Breast epithelium (tissue), 4 donors: ENCODE measurements around the gene SCARB1. TPM values are rescaled to one million over a fixed set of nuclear protein-coding genes. Genes with fewer than 3 reads are reported as not detected.
A peak's percentile ranks its signal among the peaks of the same experiment; 100 is the strongest.

ENCODE experiments used
- DNase-seq, 2 donors: peaks; one replicate each; pipeline ENCODE4 v3.0.0-alpha.2; 2019; ENCODE audit warnings: low spot score in 2 of 2
- H3K27ac ChIP-seq, 2 donors: fragments of 200-600 bp; sonication (generic) in 1 of 2; one replicate each; pipeline ENCODE4 v1.5.1; 2016 to 2019; ENCODE audit warnings: mild to moderate bottlenecking in 1 of 2
- H3K27me3 ChIP-seq, 2 donors: fragments of 200-600 bp; sonication (generic) in 1 of 2; one replicate each; pipeline versions ENCODE4 v1.5.1 to v1.6.0; 2017 to 2019; ENCODE audit warnings: control low read depth in 1 of 2, mild to moderate bottlenecking in 1 of 2
- H3K36me3 ChIP-seq: fragments of 200-600 bp; one replicate; pipeline ENCODE4 v1.5.1; 2019
- H3K4me1 ChIP-seq, 2 donors: fragments of 200-600 bp; sonication (generic); one replicate each; pipeline ENCODE4 v1.5.1; 2016 to 2019; ENCODE audit warnings: control low read depth in 1 of 2
- H3K4me3 ChIP-seq, 3 donors: fragments of 200-600 bp; sonication (generic); 1 replicate in 2 of 3; 2 replicates in 1 of 3; pipeline ENCODE4 v1.5.1; 2016 to 2019; ENCODE audit warnings: mild to moderate bottlenecking in 3 of 3, moderate library complexity in 2 of 3
- H3K9me3 ChIP-seq, 2 donors: fragments of 200-600 bp; sonication (generic) in 1 of 2; one replicate each; pipeline ENCODE4 v1.5.1; 2016 to 2019; ENCODE audit warnings: control low read depth in 1 of 2
- POLR2A ChIP-seq: fragments of 450-650 bp; IDR thresholded peaks from one replicate; pipeline ENCODE4 v1.6.1; 2016; ENCODE audit warnings: antibody characterized with exemption, mild to moderate bottlenecking, moderate library complexity
- POLR2AphosphoS5 ChIP-seq, 3 donors: sonication (generic); formaldehyde crosslinking; IDR thresholded peaks; one replicate each; pipeline ENCODE4 v1.6.1; 2017; ENCODE audit warnings: antibody characterized with exemption in 3 of 3
- intact Hi-C: fragments of 100-400 bp; cut with DNase I; formaldehyde crosslinking; loops from one replicate; pipeline ENCODE4 v1.15.1; 2023; ENCODE audit warnings: low total_unique reads
- total RNA-seq, 3 donors: library from RNA; depleted of rRNA; stranded (reverse); fragments of >200 nt; gene quantifications; one replicate each; pipeline ENCODE4 v1.1.0, GENCODE V29; 2016
- TF ChIP-seq, protein P1 (sequence below), 3 donors: fragments of 450-650 bp; IDR thresholded peaks; one replicate each; pipeline ENCODE4 v1.5.1; 2016 to 2017; ENCODE audit warnings: antibody characterized with exemption in 3 of 3, mild to moderate bottlenecking in 3 of 3, moderate library complexity in 3 of 3

Gene SCARB1
- total RNA-seq, 3 donors from 2014 or later, result 18.4 to 61.3 (median 20.2) TPM

DNA sequence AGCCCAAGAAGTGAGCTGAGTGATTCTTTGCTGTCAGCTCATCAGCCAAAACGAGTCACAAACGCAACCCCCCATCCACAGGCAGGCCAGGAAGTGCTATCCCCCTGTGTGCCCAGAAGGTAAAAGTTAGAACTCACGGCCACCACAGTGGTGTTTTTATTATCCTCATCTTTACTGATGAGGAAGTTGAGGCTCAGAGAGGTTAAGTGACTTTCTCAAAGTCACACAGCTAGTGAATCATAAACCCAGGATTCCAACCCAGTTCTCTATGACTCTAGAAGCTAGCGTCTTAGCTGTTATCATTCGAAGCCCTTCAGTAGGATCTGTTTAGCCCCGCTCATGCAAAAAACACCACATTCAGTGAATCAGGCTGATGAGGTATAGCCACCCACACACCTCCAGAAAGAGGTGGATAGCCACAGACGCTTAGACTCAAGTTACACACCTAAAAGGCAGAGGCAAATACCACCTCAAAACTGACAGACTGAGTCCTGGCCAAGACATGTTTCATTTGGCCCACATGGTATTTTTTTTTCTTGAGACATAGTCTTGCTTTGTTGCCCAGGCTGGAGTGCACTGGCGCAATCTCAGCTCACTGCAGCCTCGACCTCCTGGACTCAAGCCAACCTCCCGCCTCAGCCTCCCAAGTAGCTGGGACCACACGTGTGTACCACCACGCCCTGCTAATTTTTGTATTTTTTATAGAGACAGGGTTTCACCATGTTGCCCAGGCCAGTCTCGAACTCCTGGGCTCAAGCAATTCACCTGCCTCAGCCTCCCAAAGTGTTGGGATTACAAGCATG lies 100.7 kb downstream of the SCARB1 start:
- DNase-seq, result no peak
- Histone ChIP-seq H3K4me1 (peaks cover 9 to 24% of the 10 kb centered on the region in 2 donors), H3K36me3 (no peaks in the 10 kb centered on the region), H3K4me3 (no peak overlapping the region), H3K9me3 (peaks cover 0 to 7% of the 10 kb centered on the region in 2 donors), H3K27me3 (no peaks in the 10 kb centered on the region), H3K27ac (no peak overlapping the region)
- intact Hi-C loops, result no loop called here
- TF ChIP-seq POLR2AphosphoS5 (IDR thresholded peaks at IDR 0.05), result peak in 1 of 3 donors; percentile 36
- TF ChIP-seq, protein P1, sequence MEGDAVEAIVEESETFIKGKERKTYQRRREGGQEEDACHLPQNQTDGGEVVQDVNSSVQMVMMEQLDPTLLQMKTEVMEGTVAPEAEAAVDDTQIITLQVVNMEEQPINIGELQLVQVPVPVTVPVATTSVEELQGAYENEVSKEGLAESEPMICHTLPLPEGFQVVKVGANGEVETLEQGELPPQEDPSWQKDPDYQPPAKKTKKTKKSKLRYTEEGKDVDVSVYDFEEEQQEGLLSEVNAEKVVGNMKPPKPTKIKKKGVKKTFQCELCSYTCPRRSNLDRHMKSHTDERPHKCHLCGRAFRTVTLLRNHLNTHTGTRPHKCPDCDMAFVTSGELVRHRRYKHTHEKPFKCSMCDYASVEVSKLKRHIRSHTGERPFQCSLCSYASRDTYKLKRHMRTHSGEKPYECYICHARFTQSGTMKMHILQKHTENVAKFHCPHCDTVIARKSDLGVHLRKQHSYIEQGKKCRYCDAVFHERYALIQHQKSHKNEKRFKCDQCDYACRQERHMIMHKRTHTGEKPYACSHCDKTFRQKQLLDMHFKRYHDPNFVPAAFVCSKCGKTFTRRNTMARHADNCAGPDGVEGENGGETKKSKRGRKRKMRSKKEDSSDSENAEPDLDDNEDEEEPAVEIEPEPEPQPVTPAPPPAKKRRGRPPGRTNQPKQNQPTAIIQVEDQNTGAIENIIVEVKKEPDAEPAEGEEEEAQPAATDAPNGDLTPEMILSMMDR (IDR thresholded peaks at IDR 0.05), result no peak

DNA sequence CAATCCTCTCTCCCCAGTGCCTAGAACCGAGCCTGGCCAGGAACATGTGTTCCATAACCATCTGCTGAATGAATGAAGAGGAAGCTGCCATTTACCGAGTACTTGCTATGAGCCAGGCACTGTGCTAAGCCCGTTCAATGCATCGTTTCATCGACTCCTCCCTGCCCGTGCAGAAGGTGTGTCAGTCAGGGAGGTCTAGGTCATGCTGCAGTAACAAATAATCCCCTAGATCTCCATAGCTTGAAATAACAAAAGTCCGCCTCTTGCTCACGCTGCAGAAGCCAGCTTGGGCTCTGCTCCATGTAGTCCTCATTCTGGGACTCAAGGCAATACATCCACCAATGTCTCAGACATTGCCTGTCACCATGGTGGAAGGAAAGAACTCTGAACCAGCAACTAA lies 101.3 kb downstream of the SCARB1 start:
- TF ChIP-seq, protein P1 (IDR thresholded peaks at IDR 0.05), result no peak
- no peak for TF ChIP-seq POLR2A
- no peak for TF ChIP-seq POLR2AphosphoS5 (IDR thresholded peaks at IDR 0.05)
- H3K36me3 ChIP-seq, result no peaks in the 10 kb centered on the region
- no peaks in the 10 kb centered on the region for H3K27me3 ChIP-seq
- H3K27ac ChIP-seq, result no peak overlapping the region
- no peak for DNase-seq
- peaks cover 9 to 24% of the 10 kb centered on the region in 2 donors for H3K4me1 ChIP-seq
- peaks cover 0 to 7% of the 10 kb centered on the region in 2 donors for H3K9me3 ChIP-seq
- intact Hi-C loops, result no loop called here
- no peak overlapping the region for H3K4me3 ChIP-seq

DNA sequence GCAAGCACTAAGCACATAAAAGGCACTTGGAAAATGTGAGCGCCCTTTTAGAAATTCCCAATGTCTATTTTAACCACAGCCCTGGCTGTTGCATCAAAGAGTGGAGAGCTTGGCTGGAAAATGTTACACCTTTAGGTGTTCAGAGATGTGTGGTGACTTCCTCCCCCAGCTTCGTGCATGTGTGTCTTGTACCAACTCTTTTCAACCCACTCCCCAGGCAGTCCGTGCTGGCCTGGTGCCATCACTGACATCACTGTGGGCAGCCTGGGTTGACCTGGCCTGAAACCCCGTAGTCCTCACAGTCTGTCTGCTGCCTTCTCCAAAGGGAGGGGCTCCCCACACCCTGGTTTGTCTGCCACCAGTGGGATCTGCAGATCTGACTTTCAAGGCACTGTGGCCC lies 101.8 kb downstream of the SCARB1 start:
- Histone ChIP-seq H3K36me3 (no peaks in the 10 kb centered on the region), H3K27me3 (no peaks in the 10 kb centered on the region), H3K4me3 (no peak overlapping the region), H3K4me1 (peaks cover 9 to 24% of the 10 kb centered on the region in 2 donors), H3K27ac (no peak overlapping the region), H3K9me3 (peaks cover 0 to 7% of the 10 kb centered on the region in 2 donors)
- intact Hi-C loops, result no loop called here
- DNase-seq, result no peak
- TF ChIP-seq POLR2A (no peak), POLR2AphosphoS5 (IDR thresholded peaks at IDR 0.05) (no peak)
- TF ChIP-seq, protein P1 (IDR thresholded peaks at IDR 0.05), result no peak

DNA sequence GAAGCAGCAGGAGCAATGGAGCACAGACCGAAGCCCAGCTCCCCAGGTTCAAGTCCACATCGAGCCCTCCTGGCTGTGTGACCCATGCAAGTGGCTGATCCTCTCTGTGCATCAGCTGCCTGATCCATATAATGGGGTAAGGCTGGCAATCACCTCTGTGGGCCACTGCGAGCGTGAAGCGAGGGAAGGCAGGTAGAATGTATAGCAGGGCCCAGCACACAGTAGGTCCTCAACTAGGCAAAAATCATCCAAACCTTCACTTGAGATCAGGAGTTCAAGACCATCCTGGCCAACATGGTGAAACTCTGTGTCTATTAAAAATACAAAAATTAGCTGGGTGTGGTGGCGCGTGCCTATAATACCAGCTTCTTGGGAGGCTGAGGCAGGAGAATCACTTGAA lies 102.6 kb downstream of the SCARB1 start:
- Histone ChIP-seq H3K27ac (no peak overlapping the region), H3K27me3 (no peaks in the 10 kb centered on the region), H3K9me3 (peaks cover 0 to 7% of the 10 kb centered on the region in 2 donors), H3K4me1 (peaks cover 9 to 17% of the 10 kb centered on the region in 2 donors), H3K36me3 (no peaks in the 10 kb centered on the region), H3K4me3 (no peak overlapping the region)
- intact Hi-C loops, result no loop called here
- TF ChIP-seq, protein P1 (IDR thresholded peaks at IDR 0.05), result no peak
- DNase-seq, result no peak

DNA sequence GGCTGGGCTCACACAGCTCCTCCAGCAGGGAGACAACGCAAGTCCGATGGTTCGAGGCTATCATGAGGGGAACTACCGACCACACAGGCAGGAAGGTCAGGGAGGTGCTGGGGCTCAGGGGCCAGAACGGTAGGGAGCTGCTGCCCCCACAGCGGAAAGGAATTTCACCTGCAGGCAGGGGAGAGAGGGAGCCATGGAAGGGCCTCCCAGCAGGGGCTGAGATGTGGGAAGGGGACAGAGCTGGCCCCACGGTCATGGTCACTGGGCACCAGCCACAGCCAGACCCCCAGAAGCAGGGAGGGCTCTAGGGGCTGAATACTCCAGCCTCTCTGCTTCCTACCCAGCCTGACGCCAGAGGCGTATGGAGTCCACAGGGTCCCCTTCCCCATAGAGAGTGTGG lies 103.1 kb downstream of the SCARB1 start:
- intact Hi-C loops, result no loop called here
- H3K36me3 ChIP-seq, result no peaks in the 10 kb centered on the region
- H3K27me3 ChIP-seq, result no peaks in the 10 kb centered on the region
- H3K4me1 ChIP-seq, result peaks cover 8 to 16% of the 10 kb centered on the region in 2 donors
- peak overlapping the region; percentile 13 to 73 for H3K27ac ChIP-seq
- no peak for DNase-seq
- TF ChIP-seq POLR2AphosphoS5 (IDR thresholded peaks at IDR 0.05) (no peak), POLR2A (no peak)
- TF ChIP-seq, protein P1 (IDR thresholded peaks at IDR 0.05), result no peak
- peaks cover 0 to 7% of the 10 kb centered on the region in 2 donors for H3K9me3 ChIP-seq
- no peak overlapping the region for H3K4me3 ChIP-seq
